Natural killer cell (primary cell): ENCODE measurements around the gene SGCA. TPM values are rescaled to one million over a fixed set of nuclear protein-coding genes. Genes with fewer than 3 reads are reported as not detected.

ENCODE experiments used
- ATAC-seq, 3 donors: fragments of 150-1000 bp in 2 of 3; fragments of 200-7000 bp in 1 of 3; cut with Tn5 transposase; 1 replicate in 1 of 3; 2 replicates in 2 of 3; pipeline ENCODE4 v1.10.0; 2021; ENCODE audit warnings: mild to moderate bottlenecking in 2 of 3, moderate library complexity in 2 of 3
- DNase-seq, 2 donors: peaks; one replicate each; pipeline versions ENCODE4 v3.0.0 to v3.0.0-alpha.2; 2013 to 2021; ENCODE audit warnings: mixed read lengths in 1 of 2
- H3K27ac ChIP-seq: one replicate; pipeline ENCODE4 v1.5.1; 2013; ENCODE audit warnings: mild to moderate bottlenecking, low read length
- H3K27me3 ChIP-seq: one replicate; pipeline ENCODE4 v1.6.1; 2013; ENCODE audit warnings: low read length; ENCODE audit not compliant: control insufficient read depth, insufficient read depth
- H3K36me3 ChIP-seq: one replicate; pipeline ENCODE4 v1.6.1; 2013; ENCODE audit warnings: low read length; ENCODE audit not compliant: control insufficient read depth, insufficient read depth
- H3K4me1 ChIP-seq: one replicate; pipeline ENCODE4 v1.6.1; 2013; ENCODE audit warnings: low read length; ENCODE audit not compliant: control insufficient read depth, insufficient read depth
- H3K4me3 ChIP-seq: one replicate; pipeline ENCODE4 v1.5.1; 2013; ENCODE audit warnings: low read length
- H3K9me3 ChIP-seq: one replicate; pipeline ENCODE4 v1.6.1; 2013; ENCODE audit warnings: low read length; ENCODE audit not compliant: control insufficient read depth, insufficient read depth
- H3K27ac Mint-ChIP-seq, 2 donors: one replicate each; pipeline ENCODE4 v1.8.0; 2022; ENCODE audit warnings: mild to moderate bottlenecking in 2 of 2, mixed read lengths in 2 of 2, moderate library complexity in 1 of 2
- H3K27me3 Mint-ChIP-seq, 2 donors: one replicate each; pipeline ENCODE4 v1.8.0; 2022; ENCODE audit warnings: low read depth in 2 of 2, mixed read lengths in 2 of 2
- H3K36me3 Mint-ChIP-seq: one replicate; pipeline ENCODE4 v1.8.0; 2022; ENCODE audit warnings: mixed read lengths
- H3K4me1 Mint-ChIP-seq, 2 donors: one replicate each; pipeline ENCODE4 v1.8.0; 2022; ENCODE audit warnings: mixed read lengths in 2 of 2
- H3K4me3 Mint-ChIP-seq: one replicate; pipeline ENCODE4 v1.8.0; 2022; ENCODE audit warnings: mild to moderate bottlenecking, moderate library complexity, mixed read lengths
- H3K9me3 Mint-ChIP-seq, 2 donors: one replicate each; pipeline ENCODE4 v1.8.0; 2022; ENCODE audit warnings: mixed read lengths in 2 of 2
- WGBS: methylation state at CpG from one replicate; pipeline ENCODE4 v1.1.7; 2013; ENCODE audit warnings: missing lambda C conversion rate; ENCODE audit not compliant: insufficient coverage; 5-methylcytosine and 5-hydroxymethylcytosine counted together
- intact Hi-C: fragments of 100-400 bp; cut with micrococcal nuclease; formaldehyde crosslinking; loops from one replicate; pipeline ENCODE4 v1.14.2; 2022
- total RNA-seq, 4 donors: library from RNA; stranded (reverse); fragments of 120-200 nt in 1 of 4; gene quantifications; one replicate each; pipeline versions ENCODE4 v1.2.3 to v1.2.4, GENCODE V29; 2013 to 2022
- TF ChIP-seq, protein P1 (sequence below): fragments of 200-600 bp; IDR thresholded peaks from one replicate; pipeline ENCODE4 v1.8.0; 2022; ENCODE audit warnings: antibody characterized with exemption

Gene SGCA
- total RNA-seq, 3 donors from 2014 or later (not counting 1 experiment from before 2014, with no cell fraction given): not detected

DNA sequence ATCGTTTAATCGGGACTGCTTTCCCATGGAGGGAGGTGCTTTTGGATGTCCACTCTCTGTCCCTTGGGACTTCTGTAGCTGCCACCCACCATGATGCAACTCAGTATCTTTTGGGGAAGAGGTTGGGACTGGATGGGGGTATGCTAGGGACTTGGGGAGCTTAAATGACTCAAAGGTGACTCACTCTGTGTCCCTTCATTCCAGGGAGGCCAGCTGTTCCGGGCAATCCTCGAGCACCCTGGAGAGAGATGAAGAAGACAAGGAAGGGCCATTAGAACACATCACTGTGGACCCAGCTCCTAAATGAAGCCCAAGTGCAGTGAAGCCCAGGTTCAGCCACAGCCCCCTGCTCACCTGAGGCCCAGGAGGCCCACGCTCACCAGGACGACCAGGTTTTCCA, 31.0 kb downstream of the SGCA start:
- DNase-seq (no peak), ATAC-seq (no peak)
- peaks cover 13 to 19% of the 10 kb centered on the region in 2 donors for H3K4me1 Mint-ChIP-seq

DNA sequence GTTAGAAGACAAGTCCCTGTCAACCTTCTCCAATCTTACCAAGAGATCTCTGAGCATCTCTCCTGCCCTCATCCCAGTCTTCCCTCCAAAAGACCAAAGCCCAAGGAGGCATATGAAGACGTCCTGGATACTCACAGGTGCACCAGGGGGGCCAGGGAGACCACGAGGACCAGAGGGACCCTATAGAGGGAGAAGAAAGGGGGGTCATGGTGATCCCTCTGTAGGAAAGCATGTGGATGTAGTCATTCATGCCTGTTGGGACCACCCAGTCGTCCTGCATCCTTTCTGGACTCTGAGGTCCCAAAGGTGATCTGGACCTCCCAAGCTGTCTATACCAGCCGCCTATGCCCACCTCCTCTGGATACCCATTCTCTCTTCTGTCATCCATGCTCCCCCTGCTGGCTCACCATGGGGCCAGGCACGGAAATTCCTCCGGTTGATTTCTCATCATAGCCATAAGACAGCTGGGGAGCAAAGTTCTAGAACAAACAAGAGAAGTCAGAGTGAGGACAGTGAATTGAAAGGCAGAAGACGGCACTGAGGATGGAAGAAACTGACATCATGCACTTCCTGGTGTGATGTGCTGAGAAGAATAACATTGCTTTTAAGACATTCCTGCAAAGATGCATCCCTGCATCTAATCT, 32.3 kb downstream of the SGCA start:
- no peaks in the 10 kb centered on the region for H3K9me3 ChIP-seq
- Mint-ChIP-seq H3K4me1 (peaks cover 13 to 19% of the 10 kb centered on the region in 2 donors), H3K27me3 (peaks cover 51 to 53% of the 10 kb centered on the region in 2 donors), H3K27ac (peak overlapping the region in 1 of 2 donors; percentile 9), H3K9me3 (no peaks in the 10 kb centered on the region), H3K36me3 (no peaks in the 10 kb centered on the region), H3K4me3 (peak overlapping the region; percentile 10)
- H3K27me3 ChIP-seq: peaks cover 24% of the 10 kb centered on the region
- intact Hi-C loops: no loop called here
- H3K36me3 ChIP-seq: no peaks in the 10 kb centered on the region
- TF ChIP-seq, protein P1, sequence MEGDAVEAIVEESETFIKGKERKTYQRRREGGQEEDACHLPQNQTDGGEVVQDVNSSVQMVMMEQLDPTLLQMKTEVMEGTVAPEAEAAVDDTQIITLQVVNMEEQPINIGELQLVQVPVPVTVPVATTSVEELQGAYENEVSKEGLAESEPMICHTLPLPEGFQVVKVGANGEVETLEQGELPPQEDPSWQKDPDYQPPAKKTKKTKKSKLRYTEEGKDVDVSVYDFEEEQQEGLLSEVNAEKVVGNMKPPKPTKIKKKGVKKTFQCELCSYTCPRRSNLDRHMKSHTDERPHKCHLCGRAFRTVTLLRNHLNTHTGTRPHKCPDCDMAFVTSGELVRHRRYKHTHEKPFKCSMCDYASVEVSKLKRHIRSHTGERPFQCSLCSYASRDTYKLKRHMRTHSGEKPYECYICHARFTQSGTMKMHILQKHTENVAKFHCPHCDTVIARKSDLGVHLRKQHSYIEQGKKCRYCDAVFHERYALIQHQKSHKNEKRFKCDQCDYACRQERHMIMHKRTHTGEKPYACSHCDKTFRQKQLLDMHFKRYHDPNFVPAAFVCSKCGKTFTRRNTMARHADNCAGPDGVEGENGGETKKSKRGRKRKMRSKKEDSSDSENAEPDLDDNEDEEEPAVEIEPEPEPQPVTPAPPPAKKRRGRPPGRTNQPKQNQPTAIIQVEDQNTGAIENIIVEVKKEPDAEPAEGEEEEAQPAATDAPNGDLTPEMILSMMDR: peak; percentile 37
- H3K27ac ChIP-seq: no peak overlapping the region
- H3K4me3 ChIP-seq: no peak overlapping the region
- ATAC-seq (no peak), DNase-seq (peak in 1 of 2 donors; percentile 72)
- 18% methylated on average over 7 of the region's 7 CpGs for WGBS
- peaks cover 17% of the 10 kb centered on the region for H3K4me1 ChIP-seq

More for the DNA sequence above, 31.0 kb downstream of the SGCA start:
- Histone ChIP-seq H3K9me3 (no peaks in the 10 kb centered on the region), H3K36me3 (no peaks in the 10 kb centered on the region), H3K27ac (no peak overlapping the region), H3K4me3 (no peak overlapping the region), H3K27me3 (peaks cover 21% of the 10 kb centered on the region), H3K4me1 (peaks cover 17% of the 10 kb centered on the region)
- H3K9me3 Mint-ChIP-seq: no peaks in the 10 kb centered on the region
- H3K27me3 Mint-ChIP-seq: peaks cover 38 to 40% of the 10 kb centered on the region in 2 donors
- H3K4me3 Mint-ChIP-seq: no peak overlapping the region
- no peak overlapping the region for H3K27ac Mint-ChIP-seq
- intact Hi-C loops: no loop called here
- 97% methylated on average over 6 of the region's 6 CpGs for WGBS
- TF ChIP-seq, protein P1: no peak
- H3K36me3 Mint-ChIP-seq: no peaks in the 10 kb centered on the region

DNA sequence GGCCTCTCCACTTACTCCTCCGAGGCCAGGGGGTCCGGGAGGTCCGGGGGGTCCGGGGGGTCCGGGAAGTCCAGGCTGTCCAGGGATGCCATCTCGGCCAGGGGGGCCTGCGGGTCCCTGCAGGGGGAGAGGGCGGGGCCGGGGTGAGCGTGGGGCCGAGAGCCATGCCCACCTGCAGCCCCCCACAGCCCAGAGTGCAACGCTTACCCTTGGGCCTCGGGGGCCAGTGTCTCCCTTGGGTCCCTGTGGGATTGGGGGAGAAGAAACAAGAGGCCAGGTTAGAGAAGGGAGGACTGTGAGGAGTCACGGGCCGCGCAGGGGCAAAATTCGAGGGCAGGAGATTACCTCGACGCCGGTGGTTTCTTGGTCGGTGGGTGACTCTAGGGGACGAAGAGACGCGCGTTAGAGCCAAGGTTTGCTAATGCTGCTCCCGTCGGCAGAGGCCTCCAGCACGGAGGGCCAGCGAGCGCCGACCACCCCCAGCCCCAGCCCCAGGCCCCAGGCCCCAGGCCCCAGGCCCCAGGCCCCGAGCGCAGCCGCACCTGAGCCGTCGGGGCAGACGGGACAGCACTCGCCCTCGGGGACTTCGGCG, 33.5 kb downstream of the SGCA start:
- Mint-ChIP-seq H3K27ac (peak overlapping the region in 1 of 2 donors; percentile 81), H3K9me3 (no peaks in the 10 kb centered on the region), H3K4me1 (peaks cover 13 to 19% of the 10 kb centered on the region in 2 donors), H3K4me3 (no peak overlapping the region), H3K36me3 (no peaks in the 10 kb centered on the region), H3K27me3 (peaks cover 51 to 53% of the 10 kb centered on the region in 2 donors)
- Histone ChIP-seq H3K9me3 (no peaks in the 10 kb centered on the region), H3K27ac (no peak overlapping the region), H3K36me3 (no peaks in the 10 kb centered on the region), H3K4me3 (no peak overlapping the region), H3K4me1 (peaks cover 17% of the 10 kb centered on the region), H3K27me3 (peaks cover 24% of the 10 kb centered on the region)
- DNase-seq: peak in 1 of 2 donors; percentile 22
- WGBS: 59% methylated on average over 41 of the region's 41 CpGs
- intact Hi-C loops: no loop called here
- no peak for ATAC-seq
- TF ChIP-seq, protein P1: no peak
